ENCODE results near the gene LRIG3.
"Not testable (repeated sequence)": the region's sequence is repeated elsewhere in the genome, so short reads cannot be mapped to it uniquely, and the experiment has no call there.

LRIG3 gene

DNA sequence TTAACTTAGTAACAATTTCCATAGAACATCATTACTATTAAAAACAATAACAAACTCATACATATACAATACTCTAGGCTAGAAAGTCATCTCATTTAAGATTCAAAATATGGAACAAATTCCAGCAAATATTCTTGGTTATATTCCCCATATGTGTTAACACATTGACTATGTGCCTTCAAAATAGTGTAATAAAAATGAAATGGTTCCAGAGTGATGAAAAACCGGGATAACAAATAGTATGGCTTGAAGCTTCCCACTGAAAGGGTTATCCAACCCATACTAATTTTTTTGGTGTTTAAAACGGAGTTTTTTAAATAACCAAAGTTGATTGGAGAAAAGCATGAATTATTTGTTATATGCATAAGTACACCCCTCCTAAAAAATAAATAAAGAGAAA lies 5.3 kb downstream of the LRIG3 start:
- peak overlapping the region in 2 of 7 experiments; percentile 62 to 71 for H3K4me3 ChIP-seq
- H3K27ac ChIP-seq, result peak overlapping the region in 14 of 21 experiments; percentile 7 to 99 (median 96)

DNA sequence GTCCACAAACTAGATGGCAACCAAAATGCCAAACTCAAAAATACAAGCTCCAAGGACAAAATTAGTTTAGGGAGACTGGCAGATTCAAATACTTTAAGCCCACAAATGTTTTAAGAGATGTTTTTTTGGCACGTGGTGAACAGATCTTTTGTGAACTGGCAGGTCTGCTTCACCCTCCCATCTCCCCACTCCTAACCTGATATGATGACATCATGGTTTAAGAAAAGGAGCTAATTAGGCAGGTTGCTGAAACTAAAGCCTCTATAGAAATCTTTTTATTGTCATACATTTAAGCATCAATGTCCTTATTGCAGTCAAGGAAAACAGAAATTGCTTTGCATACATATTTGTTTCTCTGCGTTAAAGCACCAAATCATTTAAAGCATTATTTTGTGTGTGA lies 5.8 kb downstream of the LRIG3 start:
- H3K27ac ChIP-seq, result peak overlapping the region in 10 of 21 experiments; percentile 1 to 99 (median 40)
- peak overlapping the region in 1 of 7 experiments; percentile 62 for H3K4me3 ChIP-seq

DNA sequence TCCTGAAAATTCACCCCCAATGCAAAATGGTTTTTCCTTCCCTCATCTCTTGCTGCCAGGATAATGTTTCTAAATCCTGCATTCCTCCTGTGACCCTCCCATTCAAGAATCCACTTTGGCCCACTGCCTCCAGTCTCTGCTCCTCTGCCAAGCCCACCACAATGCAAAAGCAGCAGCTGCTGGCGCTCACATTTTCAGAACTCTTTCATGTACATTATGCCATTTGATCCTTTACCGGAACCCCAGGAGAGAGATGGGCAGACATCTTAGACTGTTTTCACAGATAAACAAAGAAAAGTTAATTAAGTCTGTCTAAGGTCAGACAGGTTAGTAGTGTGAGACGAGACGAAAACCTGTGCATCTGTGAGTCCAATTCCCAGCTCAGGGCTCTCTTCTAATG lies 12.9 kb downstream of the LRIG3 start:
- no peak overlapping the region for H3K4me3 ChIP-seq
- peak overlapping the region in 12 of 21 experiments; percentile 4 to 80 (median 34) for H3K27ac ChIP-seq

DNA sequence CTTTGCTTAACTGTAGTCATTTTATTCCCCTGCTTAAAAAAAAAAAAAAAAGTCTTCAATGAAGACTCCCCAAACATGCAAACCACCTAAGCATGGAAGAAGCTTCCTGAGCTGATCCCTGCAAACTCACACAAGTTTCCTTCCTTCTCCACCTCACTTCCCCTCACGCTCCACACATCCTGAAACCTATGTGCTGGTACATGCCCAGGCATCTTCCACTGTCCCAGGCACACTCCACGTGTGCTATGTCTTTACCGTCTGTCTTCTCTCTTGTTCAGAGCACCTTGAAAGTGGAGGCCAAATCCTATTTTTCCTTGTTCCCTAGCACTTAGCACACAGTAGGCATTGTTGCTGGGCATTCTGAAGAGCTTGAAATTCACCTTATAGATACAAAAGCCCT lies 13.4 kb downstream of the LRIG3 start:
- Histone ChIP-seq H3K27ac (peak overlapping the region in 11 of 21 experiments; percentile 4 to 80 (median 37)), H3K4me3 (no peak overlapping the region)

DNA sequence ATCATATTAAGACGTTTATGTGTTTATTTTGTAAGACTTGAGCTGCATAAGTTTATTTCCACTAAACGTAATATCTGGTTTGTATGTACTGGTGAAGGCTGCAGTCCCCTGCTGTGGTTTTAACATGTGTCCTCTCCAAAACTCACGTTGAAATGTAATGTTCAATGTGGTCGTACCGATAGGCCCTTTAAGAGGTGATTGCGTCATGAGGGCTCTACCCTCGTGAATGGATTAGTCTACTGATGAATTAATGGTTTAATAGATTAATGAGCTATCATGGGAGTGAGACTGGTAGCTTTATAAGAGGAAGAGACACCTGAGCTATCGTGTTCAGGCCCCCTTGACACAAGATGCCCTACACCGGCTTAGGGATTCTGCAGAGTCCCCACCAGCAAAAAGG lies 14.9 kb downstream of the LRIG3 start:
- H3K4me3 ChIP-seq, result no peak overlapping the region
- peak overlapping the region in 1 of 21 experiments; percentile 10 for H3K27ac ChIP-seq

DNA sequence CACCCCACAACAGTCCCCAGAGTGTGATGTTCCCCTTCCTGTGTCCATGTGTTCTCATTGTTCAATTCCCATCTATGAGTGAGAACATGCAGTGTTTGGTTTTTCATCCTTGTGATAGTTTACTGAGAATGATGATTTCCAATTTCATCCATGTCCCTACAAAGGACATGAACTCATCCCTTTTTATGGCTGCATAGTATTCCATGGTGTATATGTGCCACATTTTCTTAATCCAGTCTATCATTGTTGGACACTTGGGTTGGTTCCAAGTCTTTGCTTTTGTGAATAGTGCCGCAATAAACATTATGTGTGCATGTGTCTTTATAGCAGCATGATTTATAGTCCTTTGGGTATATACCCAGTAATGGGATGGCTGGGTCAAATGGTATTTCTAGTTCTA lies 17.6 kb downstream of the LRIG3 start:
- H3K27ac ChIP-seq, H3K4me3 ChIP-seq: not testable (repeated sequence)

DNA sequence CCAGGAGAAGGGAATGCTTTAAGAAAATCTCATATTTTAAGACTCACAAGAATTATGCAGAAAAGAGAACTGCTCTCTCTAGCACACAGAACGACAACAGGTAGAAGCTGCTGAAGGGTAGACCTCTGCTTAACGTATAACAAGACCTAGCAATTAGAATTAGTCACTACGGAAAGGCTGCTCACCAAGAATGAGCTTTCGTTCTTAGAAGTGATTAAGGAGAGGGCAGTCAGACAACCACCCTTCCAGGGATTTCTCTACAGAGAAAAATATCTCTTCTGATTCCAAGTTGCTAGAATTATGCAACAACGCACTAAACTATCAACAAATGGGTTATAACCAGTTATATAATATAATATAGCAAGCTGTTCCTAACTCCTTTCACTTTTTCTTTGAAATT lies 18.6 kb downstream of the LRIG3 start:
- H3K27ac ChIP-seq, result no peak overlapping the region
- no peak overlapping the region for H3K4me3 ChIP-seq

DNA sequence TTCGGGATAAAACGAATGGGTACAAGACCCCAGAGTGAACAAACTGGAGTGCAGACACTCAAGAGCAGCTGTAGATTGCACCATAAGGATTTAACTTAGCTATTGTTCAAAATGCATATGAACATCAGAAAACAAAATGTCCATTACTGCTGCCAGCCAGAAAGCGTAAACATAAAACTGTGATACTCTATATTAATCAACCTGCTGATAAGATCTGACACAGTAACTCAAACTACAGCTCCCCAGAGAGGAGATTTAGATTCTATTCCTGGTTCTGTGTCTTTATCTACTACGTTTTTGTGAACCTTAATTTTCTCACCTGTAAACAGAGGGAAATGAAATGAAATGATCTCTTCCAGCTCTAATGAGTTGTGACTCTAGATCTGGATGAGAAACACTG lies 22.3 kb downstream of the LRIG3 start:
- no peak overlapping the region for H3K27ac ChIP-seq

DNA sequence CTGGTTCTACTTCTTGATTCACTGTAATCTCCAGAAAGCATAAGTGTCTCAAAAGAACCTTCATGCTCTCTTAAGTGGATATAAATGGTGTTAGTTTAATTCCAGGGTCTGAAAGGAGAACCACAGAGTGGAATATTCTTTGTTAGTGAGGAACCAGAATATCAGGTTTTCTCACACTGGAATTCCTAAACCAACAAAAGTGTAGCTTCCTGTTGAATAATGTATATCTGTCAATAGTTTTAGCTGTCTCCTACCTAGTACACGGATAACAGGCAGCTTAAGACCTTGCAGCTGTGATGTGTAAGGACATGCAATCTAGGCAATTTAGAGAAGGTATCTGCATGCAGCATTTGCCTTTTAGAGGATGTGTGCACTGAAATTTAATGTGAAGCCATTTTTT lies 24.0 kb downstream of the LRIG3 start:
- Histone ChIP-seq H3K27ac (peak overlapping the region in 3 of 21 experiments; percentile 16 to 71 (median 42)), H3K4me3 (no peak overlapping the region)

More for the DNA sequence above, 22.3 kb downstream of the LRIG3 start:
- no peak overlapping the region for H3K4me3 ChIP-seq

DNA sequence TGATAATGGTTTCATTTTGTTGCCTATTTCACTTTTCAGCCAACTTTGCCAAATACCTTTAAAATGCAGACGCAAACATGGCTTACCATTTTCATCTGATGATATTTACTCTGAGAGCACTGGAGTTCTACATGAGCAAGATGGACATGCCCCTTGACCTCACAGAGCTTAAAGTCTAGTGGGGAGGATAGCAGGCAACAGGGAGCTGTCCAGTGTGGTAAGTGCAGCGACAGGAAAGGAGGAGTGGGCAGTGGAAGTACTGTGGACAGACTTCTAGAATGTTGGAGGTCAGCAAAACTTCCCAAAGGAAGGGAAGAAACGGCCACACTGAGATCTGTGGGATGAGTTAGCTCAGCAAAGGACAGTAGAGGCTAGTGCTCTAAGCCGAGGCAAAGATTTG lies 25.3 kb downstream of the LRIG3 start:
- no peak overlapping the region for H3K4me3 ChIP-seq
- H3K27ac ChIP-seq, result peak overlapping the region in 6 of 21 experiments; percentile 7 to 71 (median 49)

DNA sequence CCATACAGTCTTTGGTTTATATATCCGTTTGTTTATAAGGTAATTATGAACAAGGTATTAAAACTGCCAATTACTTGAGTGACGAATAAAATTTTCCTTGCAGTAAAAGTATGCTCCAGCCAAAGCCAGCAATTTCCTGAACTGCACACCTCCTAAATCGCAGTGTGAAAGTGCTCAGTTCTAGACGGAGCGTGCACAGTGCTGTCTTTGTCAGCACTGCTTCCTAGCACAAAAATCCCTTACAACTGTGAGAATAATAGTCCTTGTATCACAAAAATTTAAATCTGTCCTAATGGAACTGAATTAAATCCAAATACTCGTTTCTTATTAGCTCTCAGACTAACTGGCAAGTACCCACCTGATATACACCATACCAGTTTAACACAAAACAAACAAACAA lies 26.3 kb downstream of the LRIG3 start:
- H3K27ac ChIP-seq, result peak overlapping the region in 8 of 21 experiments; percentile 0 to 71 (median 43)

DNA sequence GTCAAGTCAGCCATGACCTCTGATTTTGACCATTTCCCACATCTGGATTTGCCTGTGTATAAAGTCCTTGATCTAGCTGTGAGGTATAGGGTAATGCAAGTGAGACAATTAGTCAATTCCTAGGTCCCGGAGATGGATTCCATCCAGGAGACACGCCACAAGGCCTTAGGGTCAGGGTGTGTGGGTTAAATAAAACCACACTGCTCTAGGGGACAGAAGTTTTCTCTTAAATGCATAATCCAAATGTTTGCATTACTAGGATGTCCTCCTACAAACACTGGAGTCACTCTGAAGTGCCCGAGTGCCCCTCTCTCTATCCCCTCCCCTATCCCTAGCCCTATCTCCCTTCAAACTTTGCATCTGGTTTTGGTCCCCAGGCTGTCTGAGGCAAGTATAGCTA lies 26.8 kb downstream of the LRIG3 start:
- Histone ChIP-seq H3K4me3 (no peak overlapping the region), H3K27ac (peak overlapping the region in 8 of 21 experiments; percentile 24 to 79 (median 43))

More for the DNA sequence above, 26.3 kb downstream of the LRIG3 start:
- H3K4me3 ChIP-seq, result no peak overlapping the region

DNA sequence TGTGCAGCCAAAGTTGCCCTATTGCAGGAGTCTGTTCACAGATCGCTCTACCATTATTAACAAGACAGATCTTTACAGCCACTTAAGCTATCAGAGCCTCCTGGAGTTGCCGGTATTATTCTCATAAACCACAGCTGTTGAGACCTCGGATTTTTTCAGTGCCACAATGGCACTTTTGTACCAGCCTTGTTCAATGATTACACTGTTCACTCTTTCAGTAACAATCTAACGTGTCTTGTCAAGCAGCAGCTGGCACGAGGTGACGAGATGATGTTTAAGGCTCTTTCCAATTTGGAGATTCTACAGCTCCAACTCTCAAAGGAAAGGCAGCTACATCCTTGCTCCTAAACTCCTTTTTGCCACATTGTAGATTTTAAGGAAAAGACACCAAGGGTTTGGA lies 30.7 kb downstream of the LRIG3 start:
- Histone ChIP-seq H3K4me3 (no peak overlapping the region), H3K27ac (peak overlapping the region in 8 of 21 experiments; percentile 1 to 59 (median 40))

DNA sequence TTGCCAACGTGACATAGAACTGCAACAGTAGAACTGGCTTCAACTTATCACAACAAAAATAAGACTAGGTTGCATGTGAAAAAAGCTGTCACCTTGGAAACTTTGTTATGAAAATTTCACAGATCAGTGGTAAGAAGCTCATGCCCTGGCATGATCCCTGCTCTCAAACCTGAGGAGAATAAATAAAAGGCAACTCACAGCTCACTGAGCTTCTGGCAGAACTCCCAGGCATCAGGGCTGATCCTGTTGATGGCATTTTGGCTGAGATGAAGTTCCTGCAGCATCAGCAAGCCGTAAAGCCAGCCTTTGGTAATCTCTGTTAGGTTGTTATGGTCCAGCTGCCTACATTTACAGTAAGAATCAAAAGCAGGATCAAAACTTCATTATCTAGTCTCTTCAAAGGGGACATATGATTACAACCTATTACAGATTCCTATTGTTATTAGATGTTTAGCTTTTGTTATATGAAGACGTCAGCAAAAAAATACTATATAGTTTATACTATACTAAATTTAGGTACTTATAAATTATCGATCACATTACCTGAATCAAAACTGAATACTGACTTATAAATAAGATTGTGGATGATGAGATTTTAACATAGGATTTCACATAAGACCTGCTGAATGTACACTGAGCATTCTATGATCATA lies 32.0 kb downstream of the LRIG3 start:
- H3K27ac ChIP-seq, result peak overlapping the region in 8 of 21 experiments; percentile 6 to 69 (median 52)
- H3K4me3 ChIP-seq, result no peak overlapping the region

DNA sequence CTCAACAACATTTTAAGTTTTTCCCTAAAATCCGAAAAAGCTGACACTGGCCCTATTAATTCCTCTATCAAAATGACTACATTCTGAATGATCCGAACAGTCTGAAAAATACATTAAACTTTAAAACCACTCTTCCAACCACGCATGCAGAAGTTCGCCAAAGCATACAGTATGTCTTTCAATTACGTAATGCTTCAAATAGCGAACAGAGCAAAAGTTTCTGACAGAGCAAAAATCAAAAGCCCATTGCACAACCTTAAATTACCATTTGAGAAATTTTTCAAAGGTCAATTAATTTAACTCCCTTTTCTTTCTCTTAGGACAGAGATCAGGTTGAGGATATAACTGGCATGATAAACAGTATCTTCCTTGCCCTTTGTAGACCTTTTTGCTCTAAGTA lies 33.2 kb downstream of the LRIG3 start:
- peak overlapping the region in 11 of 21 experiments; percentile 2 to 77 (median 43) for H3K27ac ChIP-seq

DNA sequence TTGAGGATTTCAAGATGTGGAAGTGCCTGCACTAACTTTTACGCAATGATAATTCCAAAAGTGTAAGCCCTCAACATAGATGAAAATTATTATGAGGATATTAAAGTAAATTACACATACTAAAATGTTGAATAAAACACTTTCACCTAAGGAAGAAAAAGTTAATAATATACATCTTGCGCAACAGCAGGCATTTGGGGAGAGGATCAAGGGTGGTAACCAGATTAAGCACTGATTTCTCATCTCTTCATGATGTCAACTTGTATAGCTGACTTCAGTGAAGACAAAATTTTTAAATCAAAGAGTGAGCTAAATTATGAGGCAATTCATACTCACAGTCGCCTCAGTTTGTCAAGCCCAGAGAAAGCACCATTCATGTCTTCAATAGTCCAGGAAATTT lies 33.8 kb downstream of the LRIG3 start:
- Histone ChIP-seq H3K4me3 (no peak overlapping the region), H3K27ac (peak overlapping the region in 7 of 21 experiments; percentile 11 to 77 (median 43))

More for the DNA sequence above, 33.2 kb downstream of the LRIG3 start:
- no peak overlapping the region for H3K4me3 ChIP-seq

DNA sequence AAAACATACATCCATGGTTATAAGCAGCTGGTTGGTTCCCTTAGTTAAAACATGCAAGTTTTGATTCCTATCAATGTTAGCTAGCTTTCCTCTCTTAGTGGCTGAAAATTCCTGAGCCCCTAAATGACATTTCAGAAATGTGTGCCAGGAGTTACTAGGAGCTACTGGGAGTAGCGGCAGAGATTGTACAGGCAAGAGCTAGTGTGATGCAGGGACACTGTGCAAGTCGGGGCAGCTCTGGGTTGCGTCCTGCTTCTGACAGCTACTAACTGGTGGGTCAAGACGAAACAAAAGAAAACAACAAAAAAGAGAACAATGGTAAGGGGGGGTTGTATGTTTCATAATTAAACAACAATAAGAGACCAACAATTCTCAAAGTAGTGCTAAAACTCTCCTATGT lies 35.4 kb downstream of the LRIG3 start:
- H3K4me3 ChIP-seq, result no peak overlapping the region
- peak overlapping the region in 3 of 21 experiments; percentile 8 to 77 (median 16) for H3K27ac ChIP-seq

DNA sequence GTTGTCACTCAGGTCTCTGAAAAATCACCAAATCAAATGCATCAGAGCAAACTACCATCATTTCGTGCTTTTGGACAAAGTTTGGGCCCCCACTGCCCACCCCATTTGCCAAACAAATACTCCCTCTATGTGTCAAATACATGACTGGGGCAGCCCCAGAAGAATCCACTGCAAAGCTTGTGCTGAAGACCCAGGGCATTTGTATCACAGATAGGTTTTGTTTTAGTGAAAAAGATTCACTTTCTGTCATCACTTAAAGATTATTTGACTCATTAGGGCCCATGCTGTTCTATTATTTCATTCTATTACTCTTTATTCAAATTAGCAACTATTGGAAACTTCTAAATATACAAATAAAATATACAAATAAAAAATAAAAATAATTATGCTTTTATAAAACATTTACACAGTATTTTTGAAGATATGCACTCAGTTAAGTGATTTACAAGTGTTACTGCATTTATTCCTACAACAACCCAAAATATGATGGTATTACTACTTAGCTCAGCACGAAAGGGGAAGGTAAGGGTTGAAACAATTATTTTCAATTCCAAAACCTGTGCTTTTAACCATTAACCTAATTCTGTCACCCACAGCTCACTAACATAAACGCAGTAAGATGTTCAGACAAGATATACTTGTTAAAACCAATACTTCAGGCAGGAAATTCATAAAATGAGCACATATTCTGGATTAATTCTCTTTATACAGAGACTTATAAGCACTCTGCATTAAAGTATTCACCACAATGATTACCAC lies 36.5 kb downstream of the LRIG3 start:
- no peak overlapping the region for H3K4me3 ChIP-seq
- H3K27ac ChIP-seq, result peak overlapping the region in 3 of 21 experiments; percentile 14 to 77 (median 19)

DNA sequence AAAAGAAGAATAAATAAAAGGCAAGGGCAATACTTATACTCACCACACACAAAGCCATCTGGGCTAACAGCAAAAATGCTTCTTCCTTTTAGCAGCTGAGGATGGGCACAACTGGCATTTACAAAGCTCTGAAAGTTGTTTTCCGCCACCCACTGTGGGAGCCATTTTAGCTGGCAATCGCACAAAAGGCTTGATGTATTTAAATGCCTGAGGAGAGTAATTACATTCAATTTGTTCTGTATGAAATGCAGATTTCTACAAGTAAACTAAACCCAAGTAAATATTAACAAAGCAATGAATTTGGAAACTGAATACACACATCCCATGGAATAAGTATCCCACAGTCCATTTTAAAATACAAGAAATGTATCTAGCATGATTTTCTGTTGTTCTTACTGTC lies 37.5 kb downstream of the LRIG3 start:
- H3K4me3 ChIP-seq, result no peak overlapping the region
- H3K27ac ChIP-seq, result peak overlapping the region in 2 of 21 experiments; percentile 1 to 77

DNA sequence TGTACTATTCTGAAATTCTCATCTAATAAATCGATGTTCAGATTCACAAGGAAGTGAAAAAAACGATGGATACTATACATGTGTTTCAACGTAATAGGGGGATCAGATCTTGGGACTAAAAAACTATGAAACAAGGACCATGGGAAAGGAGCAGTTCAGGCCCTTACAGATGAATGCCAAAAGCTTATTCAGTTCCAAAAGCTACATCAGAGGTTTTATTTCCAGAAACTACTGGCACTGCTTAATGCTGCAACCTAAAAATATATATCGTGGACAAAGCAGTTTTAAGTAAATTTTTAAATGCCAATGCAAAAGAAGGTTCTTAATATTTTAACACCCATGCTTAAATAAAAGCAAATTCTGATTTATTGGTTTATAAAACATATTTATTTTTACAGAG lies 38.5 kb downstream of the LRIG3 start:
- Histone ChIP-seq H3K4me3 (no peak overlapping the region), H3K27ac (peak overlapping the region in 2 of 21 experiments; percentile 38 to 77)

DNA sequence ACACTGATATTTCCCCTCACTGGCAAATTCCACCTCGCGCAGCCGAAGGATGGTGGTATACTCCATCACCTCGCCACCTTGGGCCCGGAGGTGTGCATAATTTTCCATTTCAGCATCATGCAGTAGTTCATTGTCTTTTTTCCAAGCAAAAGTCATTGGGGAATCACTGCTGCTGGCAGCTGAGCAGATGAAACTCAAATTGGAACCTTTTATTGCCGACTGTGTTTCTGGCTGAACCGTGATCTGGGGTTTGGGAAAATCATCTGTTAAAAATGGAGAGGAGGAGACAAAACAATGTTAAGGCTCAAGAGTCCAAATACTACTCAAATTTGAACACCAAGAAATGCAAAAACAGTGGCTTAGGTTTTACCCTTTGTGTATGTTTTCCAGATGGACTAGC lies 39.7 kb downstream of the LRIG3 start:
- Histone ChIP-seq H3K27ac (peak overlapping the region in 1 of 21 experiments; percentile 77), H3K4me3 (no peak overlapping the region)
